COLO829 (cell line): Measurements from ENCODE around the gene GFI1.
"Not testable (repeated sequence)": the region's sequence is repeated elsewhere in the genome, so short reads cannot be mapped to it uniquely, and the experiment has no call there.

Source experiments
- DNase-seq: peaks from one replicate; pipeline ENCODE4 v3.0.0; 2012; ENCODE audit warnings: low spot score

GFI1 gene

DNA sequence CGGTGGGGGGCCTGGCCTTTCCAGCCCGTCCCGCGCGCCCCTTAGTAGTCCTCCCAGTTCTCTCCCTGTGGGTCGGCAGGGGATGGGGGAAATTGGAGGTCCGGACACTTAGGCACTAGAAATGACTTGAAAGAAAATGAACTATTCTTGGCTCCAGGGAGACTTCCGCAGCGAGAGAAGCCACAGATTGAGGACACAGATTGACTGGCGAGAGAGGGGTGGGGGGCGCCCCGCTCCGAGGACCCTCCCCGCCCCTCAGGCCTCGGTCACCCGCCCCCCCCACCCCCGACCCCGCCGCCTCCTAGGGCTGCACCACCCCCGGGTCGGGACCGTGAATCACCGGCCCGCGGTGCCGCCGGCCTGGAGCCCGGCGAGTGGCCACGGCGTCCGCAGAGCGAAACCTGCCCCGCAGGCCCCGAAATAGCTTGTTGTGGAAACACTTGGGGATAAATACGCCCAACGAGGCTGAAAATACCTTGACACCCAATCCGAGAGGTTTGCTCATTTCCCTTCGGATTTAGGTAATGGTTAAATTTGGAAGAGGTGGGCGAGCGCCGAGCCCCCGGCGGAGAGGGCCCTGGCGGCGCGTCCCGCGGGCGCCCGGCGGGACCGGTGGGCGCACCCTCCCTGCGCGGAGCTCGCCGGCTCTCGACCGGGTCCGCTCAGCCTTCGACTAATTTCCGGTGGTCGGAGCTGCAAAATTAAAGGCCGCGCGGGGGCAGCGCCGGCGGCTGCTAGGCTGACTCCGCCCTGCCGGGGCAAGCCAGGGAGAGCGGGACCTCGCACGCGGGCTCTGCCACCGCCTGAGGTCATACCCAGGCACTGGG is at the start of gene GFI1:
GFI1 (minus strand) TSS at position 675 of the 827 bp plus-strand sequence. CDS start 3,438 bp downstream, outside the sequence.
- no peak for DNase-seq

DNA sequence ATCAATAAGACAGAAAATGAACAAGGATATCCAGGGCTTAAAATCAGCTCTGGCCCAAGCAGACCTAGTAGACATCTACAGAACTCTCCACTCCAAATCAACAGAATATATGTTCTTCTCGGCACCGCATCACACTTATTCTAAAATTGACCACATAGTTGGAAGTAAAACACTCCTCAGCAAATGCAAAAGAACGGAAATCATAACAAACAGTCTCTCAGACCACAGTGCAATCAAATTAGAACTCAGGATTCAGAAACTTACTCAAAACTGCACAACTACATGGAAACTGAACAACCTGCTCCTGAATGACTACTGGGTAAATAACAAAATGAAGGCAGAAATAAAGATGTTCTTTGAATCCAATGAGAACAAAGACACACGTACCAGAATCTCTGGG is 45.6 kb upstream of the GFI1 start:
- DNase-seq: not testable (repeated sequence)

DNA sequence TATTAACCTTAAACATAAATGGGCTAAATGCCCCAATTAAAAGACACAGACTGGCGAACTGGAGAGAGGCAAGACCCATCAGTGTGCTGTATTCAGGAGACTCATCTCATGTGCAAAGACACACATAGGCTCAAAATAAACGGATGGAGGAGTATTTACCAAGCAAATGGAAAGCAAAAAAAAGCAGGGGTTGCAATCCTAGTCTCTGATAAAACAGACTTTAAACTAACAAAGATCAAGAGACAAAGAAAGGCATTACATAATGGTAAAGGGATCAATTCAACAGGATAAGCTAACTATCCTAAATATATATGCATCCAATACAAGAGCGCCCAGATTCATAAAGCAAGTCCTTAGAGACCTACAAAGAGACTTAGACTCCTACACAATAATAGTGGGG is 45.2 kb upstream of the GFI1 start:
- DNase-seq: not testable (repeated sequence)

DNA sequence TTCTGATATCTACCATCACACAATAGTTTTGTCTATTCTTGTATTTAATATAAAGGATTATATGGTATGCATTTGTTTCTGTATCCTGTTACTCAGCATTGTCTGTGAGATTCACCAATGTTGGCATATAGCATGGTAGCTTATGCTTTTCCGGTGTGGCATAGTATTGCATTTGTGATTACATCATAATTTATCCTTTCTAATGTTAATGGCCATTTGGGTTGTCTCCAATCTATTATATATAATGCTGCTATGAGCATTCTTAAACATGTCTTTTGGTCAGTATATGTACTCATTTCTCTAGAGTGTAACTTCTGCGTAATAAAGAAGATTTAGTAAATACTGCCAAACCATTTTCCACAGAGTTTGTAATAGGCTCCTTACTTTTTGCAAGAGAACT is 40.9 kb upstream of the GFI1 start:
- no peak for DNase-seq

DNA sequence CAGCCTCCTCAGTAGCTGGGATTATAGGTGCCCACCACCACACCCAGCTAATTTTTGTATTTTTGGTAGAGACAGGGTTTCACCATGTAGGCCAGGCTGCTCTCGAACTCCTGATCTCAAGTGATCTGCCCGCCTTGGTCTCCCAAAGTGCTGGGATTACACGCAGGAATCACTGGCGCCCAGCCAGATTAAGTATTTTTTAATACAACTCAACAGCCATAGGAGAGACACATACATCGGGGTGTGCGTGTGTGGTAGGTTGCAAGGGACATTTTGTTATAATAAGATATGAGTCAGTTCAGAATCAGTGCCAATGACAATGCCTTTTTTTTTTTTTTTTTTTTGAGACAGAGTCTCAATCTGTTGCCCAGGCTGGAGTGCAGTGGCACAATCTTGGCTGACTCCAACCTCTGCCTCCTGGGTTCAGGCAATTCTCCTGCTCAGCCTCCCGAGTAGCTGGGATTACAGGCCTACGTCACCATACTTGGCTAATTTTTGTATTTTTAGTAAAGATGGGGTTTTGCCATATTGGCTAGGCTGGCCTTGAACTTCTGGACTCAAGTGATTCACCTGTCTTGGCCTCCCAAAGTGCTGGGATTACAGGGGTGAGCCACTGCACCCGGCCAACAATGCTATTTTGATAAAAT is 38.3 kb upstream of the GFI1 start:
- not testable (repeated sequence) for DNase-seq

DNA sequence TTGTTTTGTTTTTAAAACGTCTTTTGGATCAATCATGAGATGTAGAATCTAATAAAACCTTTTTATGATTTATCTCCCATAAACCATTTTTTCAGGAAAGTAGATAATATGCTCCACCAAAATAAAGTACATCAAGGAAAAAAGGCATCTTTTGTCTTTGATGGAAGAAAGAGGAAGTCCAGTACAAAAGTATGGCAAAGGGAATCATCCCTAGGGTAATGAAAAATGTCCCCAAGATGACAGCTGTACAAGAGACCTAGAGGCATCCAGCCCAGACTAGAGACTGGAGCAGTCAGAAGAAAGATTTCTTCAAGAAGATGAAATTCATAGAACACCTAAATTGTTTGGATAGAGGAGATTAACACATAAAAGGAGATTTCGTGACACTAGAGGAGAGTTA is 32.3 kb upstream of the GFI1 start:
- DNase-seq: no peak

DNA sequence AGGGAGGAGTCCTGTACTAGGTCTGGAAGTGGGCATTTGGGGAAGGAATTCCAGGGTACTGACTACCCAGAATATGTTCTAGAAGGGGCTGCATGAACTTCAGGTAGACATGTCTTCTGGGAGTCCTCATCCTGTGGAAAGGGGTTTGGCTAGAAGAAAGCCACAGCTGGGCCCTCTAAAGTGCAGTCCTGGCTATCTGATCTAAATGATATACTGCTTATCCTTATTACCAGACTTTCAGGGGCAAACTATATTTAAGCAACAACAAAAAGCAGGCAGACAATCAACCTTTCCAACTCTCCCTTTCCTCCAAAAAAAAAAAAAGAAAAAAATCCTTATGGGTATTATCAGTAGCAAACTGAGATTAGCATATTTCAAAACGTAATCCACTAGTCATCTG is 29.8 kb upstream of the GFI1 start:
- DNase-seq: no peak

DNA sequence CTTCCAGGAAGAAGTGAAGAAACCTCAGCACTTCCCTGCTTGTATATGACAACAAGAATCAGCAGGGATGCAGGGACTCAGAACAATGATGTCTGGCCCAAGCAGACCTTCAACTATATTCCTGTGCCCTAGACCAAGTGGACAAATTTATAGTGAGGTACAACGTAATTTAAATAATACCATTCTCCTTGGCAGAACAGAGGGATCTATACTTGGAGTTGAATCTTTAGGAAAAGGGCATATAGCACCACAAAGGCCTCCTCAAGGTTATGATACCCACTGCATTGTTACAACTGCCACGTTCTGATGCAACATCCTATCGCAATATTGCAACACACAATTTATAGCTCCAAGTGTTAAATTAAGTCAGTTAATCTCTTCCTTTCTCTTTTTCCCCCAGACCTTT is 29.1 kb upstream of the GFI1 start:
- no peak for DNase-seq

DNA sequence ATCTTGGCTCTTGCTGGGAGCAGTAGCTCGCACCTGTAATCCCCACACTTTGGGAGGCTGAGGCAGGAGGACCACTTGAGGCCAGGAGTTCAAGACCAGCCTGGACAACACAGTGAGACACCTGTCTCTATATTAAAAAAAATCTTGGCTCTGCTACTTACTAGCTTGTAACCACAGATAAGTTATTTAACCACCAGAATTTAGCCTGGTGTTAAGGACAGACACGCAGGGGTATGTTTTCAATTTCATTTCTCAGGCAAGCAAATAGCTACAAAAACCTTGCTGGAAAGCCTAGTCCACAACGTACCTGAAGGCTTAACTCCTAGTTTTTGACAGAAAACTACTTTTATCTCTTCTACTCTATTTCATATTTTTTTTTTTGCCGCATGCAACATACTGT is 24.8 kb upstream of the GFI1 start:
- DNase-seq: no peak

DNA sequence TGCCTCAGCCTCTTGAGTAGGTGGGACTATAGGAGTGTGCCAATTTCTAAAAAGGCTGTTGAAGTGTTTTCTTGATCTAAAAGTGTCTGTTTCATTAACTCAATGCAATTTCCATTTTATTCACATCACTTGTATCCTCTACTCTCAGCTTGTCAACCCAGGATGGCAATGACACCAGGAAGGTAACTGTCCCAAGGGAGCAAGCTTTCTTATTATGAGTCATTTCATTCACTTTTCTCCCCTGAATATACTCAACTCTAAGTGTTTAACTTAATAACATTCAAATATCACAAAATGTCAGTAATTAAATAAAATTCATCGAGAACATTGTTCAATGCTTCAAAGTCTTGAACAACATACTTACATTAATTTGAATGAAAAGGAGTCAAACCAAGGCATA is 22.9 kb upstream of the GFI1 start:
- no peak for DNase-seq

DNA sequence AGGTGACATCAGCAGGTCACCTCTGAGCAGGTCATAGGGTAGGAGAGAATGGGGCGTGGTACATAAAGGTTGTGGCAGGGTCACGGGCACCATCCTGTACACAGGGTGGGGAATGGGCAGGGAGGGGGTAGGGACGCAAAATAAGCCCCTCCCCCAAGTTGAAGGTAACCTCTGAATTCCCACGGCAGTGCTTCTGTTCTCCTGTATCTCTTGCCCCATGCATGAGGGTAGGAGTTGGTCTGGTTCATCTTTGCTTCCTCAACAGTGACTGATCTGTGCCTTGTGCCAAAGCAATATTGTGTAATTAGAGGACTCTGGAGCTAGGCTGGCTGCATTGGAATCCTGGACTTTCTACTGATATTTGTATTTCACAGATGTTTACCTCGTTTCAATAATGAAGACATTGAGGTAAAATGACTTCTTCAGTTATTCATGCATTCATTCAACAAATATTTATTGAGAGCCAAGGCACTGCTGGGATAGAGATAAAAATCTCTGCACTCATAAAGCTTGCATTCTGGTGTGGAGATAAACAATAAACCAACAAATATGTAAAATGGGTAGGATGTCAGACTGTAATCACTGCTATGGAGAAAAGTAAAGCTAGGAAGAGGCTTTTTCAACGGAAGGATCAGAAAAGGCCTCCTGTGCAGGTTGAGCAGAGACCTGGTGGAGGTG is 18.4 kb upstream of the GFI1 start:
- DNase-seq: no peak

DNA sequence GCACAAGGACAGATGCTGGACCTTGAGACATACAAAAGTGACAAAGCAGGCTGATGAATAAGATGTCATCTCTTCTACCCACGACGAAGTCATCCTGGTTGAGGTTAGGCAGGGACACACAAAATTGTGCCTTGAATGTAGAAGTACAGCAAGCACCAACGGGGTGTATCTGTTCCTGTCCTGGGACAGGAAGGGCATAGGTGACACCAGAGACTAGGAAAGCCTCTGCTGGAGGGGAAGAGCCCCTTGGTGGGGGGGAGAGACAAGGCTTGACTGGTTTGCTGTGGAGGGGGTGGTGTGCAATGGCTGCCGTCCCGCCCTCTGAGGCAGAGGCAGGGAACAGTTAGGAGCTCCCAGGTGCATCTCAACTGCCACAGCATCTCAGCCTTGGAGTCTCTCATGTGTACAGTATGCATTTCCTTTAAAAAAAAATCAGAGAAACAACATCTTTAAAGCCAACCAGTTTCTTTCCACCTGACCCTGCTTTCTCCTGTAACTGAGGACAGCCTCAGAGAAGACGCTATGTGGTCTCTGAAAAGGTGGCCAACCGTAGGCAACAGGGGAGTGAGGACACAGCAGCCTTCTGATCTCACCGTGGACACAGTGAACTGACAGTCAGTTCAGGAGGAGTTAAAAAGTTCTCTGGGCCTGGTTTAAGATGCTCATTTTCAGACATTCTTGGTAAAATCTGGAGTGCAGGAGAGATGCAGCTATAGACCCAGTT is 17.7 kb upstream of the GFI1 start:
- no peak for DNase-seq

DNA sequence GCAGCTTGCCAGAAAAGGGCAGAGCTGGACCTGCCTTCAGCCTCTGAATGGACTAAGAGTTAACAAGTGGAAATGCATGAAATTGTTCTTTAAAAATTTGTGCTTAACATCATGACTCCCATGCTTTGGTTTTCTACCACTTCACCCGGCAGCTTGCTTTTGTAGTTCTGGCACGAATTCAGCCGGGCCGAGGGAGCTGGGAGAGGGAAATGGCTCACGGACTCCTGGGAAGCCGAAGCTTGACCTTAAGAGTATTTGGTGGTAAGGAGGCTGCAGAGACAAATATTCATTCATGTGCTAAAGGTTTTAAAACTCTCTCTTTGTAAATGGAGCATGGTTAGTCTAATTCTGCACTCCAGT is 17.2 kb upstream of the GFI1 start:
- no peak for DNase-seq

DNA sequence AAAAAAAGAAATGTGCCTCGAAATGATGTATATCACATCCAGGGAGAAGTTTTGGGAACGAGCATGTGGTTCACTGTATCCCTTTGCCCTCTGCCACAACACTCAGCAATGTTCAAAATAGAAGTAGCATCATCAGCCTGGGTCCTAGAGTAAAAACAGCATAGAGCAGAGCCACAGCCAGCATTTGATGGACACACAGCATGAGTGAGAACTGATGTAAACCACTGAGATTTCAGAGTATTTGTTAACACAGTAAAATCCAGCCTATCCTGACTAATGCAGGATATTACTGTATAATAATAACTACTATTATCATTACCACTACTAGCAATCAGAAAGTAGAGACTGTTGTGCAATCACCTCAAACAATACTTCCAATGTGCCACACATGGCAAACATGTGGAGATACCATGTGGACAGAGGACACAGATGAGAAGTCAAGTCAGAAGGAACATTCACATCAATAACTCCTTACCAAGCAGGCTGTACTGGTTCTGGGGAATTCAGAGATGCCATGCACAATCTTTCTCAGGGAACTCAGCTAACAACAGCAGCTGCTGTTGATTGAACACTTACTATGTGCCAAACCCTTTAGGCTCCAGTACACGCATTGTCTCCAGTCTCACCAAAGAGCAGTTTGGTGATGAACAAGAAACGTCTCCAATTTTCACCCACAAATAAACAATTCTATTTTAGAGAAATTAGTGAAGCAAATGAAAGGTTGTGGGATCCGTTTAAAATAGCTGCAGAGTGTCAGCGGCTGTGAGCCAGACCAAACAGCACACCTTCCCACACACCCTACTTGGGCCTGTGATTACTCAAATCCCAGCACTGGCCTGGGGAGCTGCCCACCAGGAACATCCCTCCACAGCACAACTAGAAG is 16.6 kb upstream of the GFI1 start:
- no peak for DNase-seq

DNA sequence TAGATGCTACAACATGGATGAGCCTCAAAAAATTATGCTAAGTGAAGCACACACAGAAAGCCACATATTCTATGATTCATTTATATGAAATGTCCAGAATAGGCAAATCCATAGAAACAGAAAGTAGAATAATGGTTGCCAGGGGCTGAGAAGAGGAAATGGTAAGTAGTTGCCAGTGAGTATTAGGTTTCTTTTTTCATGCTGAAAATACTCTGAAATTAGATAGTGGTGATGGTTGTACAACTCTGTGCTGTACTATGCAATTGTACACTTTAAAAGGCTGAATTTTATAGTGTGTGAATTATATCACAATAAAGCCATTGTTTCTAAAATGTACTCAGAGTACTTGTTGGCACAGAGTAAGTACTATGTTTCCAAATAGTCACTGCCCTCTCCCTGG is 15.5 kb upstream of the GFI1 start:
- DNase-seq: peak; percentile 6

DNA sequence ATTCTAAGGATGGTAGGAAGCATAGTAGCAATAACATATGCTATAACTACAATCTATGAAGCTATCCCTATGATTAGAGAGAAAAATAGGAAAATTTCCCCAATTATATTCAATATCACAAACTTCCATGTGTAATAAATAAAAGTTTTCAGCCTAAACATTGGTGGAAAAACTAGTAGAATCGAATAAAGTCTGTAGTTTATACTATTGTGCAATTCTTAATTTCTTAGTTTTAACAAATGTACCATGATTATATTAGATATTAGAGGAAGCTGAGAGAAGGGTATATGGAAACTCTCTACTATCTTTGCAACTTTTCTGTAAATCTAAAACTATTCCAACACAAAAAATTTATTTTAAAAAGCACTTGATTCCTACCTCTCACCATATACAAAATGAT is 13.8 kb upstream of the GFI1 start:
- no peak for DNase-seq

DNA sequence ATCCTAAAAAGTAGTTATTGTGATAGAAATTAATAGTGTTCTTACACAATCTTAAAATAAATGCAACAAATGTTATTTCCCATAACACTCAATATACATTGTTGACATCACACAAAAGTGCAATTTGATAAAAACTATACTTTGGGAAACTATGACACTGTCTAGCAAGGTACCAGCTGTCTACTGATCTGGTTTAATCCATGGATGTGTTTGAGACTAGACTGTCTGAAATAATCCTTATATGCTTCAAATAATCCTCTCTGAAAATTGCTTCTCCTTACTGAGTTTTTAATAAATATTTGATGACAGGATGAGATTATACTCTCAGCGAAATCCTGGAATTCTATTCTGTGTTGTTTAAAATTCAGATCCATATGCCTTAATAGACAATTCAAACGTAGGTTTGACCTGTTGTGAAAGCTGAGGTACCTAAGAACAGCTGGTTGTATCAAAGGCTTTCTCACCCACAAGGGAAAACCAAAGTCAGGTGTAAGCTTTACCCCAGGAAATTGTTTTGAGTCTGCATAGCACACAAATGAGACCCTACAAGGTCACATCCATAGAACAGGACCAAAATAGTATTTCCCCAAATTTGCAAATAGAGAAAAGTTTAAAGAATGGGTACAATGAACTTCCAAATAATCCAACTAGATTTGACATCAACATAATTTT is 8.8 kb upstream of the GFI1 start:
- no peak for DNase-seq

DNA sequence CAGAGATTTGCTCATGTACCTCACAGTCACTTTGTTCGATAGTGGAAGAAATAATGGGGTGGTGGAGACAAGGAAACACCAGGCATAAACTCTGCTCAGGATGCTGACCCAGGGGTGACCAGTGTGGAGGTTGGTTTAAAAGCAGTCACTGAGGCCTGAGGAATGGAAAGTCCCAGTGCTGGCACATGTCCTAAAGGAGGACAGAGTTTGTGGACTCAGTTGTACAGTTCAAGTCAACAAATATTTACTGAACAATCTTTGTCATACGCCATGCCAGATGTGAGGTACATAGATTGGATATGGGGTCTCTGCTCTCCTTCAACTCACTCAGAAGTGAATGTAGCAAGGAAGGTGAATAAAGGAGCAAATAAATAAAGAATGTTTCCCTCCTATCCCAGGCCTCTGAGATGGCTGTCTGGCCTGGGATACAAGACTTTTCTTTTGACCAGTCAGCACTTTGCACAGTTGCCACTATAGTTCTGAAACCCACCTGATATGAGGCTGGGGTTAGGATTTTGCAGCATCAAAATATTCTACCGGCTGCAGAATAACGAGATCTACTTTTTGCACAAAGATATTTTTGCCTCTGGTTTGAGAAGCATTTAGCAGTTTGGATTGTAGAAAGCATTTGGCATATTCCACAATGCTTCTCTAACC is 7.9 kb upstream of the GFI1 start:
- no peak for DNase-seq

DNA sequence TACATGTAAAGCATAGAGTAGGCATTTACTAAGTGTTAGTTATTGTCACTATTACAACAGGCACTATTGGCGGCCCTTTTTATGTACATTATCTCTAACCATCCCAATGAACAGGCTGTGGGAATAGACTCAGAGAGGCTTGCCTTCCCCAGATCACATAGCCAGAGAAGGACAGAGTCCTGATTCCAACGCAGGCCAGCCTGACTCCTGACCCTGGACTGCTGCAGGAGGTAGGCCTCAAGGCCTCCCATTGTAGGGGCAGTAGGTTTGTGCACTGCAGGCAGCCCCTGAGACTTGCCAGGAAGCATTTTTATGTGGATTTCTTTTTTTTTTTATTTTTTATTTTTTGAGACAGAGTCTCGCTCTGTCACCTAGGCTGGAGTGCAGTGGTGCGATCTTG is 6.4 kb upstream of the GFI1 start:
- no peak for DNase-seq

DNA sequence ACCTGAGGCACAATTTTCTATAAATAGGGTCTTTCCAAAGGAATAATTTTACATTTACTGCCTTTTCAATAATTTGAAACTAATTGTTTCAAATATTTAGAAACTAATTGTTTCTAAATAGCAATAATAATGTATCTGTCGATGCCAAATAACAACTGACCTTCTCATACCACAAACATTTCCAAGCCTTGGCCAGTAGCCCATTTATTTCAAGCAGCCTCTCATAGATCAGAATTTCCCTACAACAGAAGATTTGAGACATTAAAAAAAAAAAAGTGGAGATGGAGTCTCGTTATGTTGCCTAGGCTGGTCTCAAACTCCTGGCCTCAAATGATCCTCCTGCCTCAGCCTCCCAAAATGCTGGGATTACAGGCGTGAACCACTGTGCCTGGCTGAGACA is 2.1 kb upstream of the GFI1 start:
- no peak for DNase-seq

DNA sequence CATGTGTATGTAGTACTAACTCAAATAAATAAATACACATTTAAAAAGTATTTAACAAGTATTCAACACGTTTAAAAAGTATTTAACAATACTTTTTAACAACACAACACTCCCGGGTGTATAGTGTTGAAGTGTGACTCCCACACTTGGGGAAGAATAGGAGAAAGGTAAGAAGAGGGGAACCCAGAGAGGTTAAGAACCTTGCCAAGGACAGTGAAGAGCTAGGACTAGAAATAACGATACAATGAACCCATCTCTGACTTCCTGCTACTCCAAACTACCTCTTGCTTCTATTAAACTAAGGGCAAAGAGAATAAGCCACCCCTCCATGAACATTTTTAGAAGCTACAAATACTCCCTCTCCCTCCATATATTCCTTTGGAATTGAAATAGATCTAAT is 1.7 kb upstream of the GFI1 start:
- no peak for DNase-seq
